WTC11 (cell line): Measurements from ENCODE around the gene ACTR6. TPM values are rescaled to one million over a fixed set of nuclear protein-coding genes. Genes with fewer than 3 reads are reported as not detected.

ENCODE experiments used
- ATAC-seq: fragments of 200-7000 bp; cut with Tn5 transposase; 2 replicates; pipeline ENCODE4 v1.10.0; 2021; ENCODE audit warnings: mild to moderate bottlenecking, moderate library complexity
- CTCF ChIA-PET: fragments of 300-600 bp; sonication (Branson Sonifier 250); formaldehyde crosslinking; loops from one replicate; lab custom pipeline; 2021; ENCODE audit warnings: antibody characterized with exemption; lab: Charles Lee
- POLR2A ChIA-PET: fragments of 350-600 bp; sonication (Branson Sonifier 250); formaldehyde crosslinking; loops from one replicate; lab custom pipeline; 2021; ENCODE audit warnings: antibody characterized with exemption; lab: Charles Lee
- DNase-seq: peaks from one replicate; pipeline ENCODE4 v3.0.0; 2021; ENCODE audit warnings: low spot score
- H3K27ac Mint-ChIP-seq: 2 replicates; pipeline ENCODE4 v1.8.0; 2021; ENCODE audit warnings: mixed read lengths
- H3K27me3 Mint-ChIP-seq: 2 replicates; pipeline ENCODE4 v1.8.0; 2021; ENCODE audit warnings: low read depth, mild to moderate bottlenecking, moderate library complexity, mixed read lengths
- H3K36me3 Mint-ChIP-seq: 2 replicates; pipeline ENCODE4 v1.8.0; 2021; ENCODE audit warnings: mixed read lengths
- H3K4me1 Mint-ChIP-seq: 2 replicates; pipeline ENCODE4 v1.8.0; 2022; ENCODE audit warnings: mixed read lengths
- H3K4me3 Mint-ChIP-seq: 2 replicates; pipeline ENCODE4 v1.8.0; 2021; ENCODE audit warnings: mild to moderate bottlenecking, moderate library complexity, mixed read lengths
- H3K9me3 Mint-ChIP-seq: 2 replicates; pipeline ENCODE4 v1.8.0; 2021; ENCODE audit warnings: mixed read lengths
- CREM ChIP-seq: sonication (generic); formaldehyde crosslinking; IDR thresholded peaks from 2 replicates; pipeline ENCODE4 v1.8.1; 2022; ENCODE audit warnings: mild to moderate bottlenecking, missing genetic modification reagents, moderate library complexity
- ESRRA ChIP-seq: sonication (generic); formaldehyde crosslinking; IDR thresholded peaks from 2 replicates; pipeline ENCODE4 v1.8.1; 2022; ENCODE audit warnings: mild to moderate bottlenecking, missing genetic modification reagents, borderline replicate concordance
- HMGXB4 ChIP-seq: sonication (generic); formaldehyde crosslinking; IDR thresholded peaks from 2 replicates; pipeline ENCODE4 v1.8.1; 2023; ENCODE audit warnings: mild to moderate bottlenecking, moderate library complexity, missing genetic modification reagents
- JUN ChIP-seq: sonication (generic); formaldehyde crosslinking; IDR thresholded peaks from 2 replicates; pipeline ENCODE4 v1.8.0; 2023; ENCODE audit warnings: mild to moderate bottlenecking, missing genetic modification reagents
- MAX ChIP-seq: sonication (generic); formaldehyde crosslinking; IDR thresholded peaks from 2 replicates; pipeline ENCODE4 v1.8.0; 2022; ENCODE audit warnings: mild to moderate bottlenecking, missing genetic modification reagents
- SMAD3 ChIP-seq: sonication (generic); formaldehyde crosslinking; IDR thresholded peaks from 2 replicates; pipeline ENCODE4 v1.8.0; 2022; ENCODE audit warnings: missing genetic modification reagents, mild to moderate bottlenecking, borderline replicate concordance
- SP1 ChIP-seq: sonication (generic); formaldehyde crosslinking; conservative IDR thresholded peaks from 2 replicates; pipeline ENCODE4 v1.8.1; 2022; ENCODE audit warnings: missing genetic modification reagents
- TEAD4 ChIP-seq: sonication (generic); formaldehyde crosslinking; IDR thresholded peaks from 2 replicates; pipeline ENCODE4 v1.8.0; 2022; ENCODE audit warnings: mild to moderate bottlenecking, missing genetic modification reagents
- USF1 ChIP-seq: sonication (generic); formaldehyde crosslinking; IDR thresholded peaks from 2 replicates; pipeline ENCODE4 v1.8.0; 2022; ENCODE audit warnings: mild to moderate bottlenecking, missing genetic modification reagents
- USF2 ChIP-seq: sonication (generic); formaldehyde crosslinking; IDR thresholded peaks from 2 replicates; pipeline ENCODE4 v1.8.1; 2023; ENCODE audit warnings: mild to moderate bottlenecking, missing genetic modification reagents, moderate library complexity
- ZBTB43 ChIP-seq: sonication (generic); formaldehyde crosslinking; IDR thresholded peaks from 2 replicates; pipeline ENCODE4 v1.8.1; 2023; ENCODE audit warnings: mild to moderate bottlenecking, missing genetic modification reagents
- ZNF219 ChIP-seq: sonication (generic); formaldehyde crosslinking; IDR thresholded peaks from 2 replicates; pipeline ENCODE4 v1.8.0; 2023; ENCODE audit warnings: missing genetic modification reagents, mild to moderate bottlenecking, borderline replicate concordance
- ZNF396 ChIP-seq: fragments of 250-450 bp; sonication (Bioruptor Pico); IDR thresholded peaks from 2 replicates; pipeline ENCODE4 v1.8.0; 2021; ENCODE audit warnings: mild to moderate bottlenecking, moderate library complexity, borderline replicate concordance
- ZNF416 ChIP-seq: fragments of 250-450 bp; sonication (Bioruptor Pico); IDR thresholded peaks from 2 replicates; pipeline ENCODE4 v1.9.0; 2021; ENCODE audit warnings: mild to moderate bottlenecking, inconsistent platforms
- total RNA-seq: library from RNA; stranded (reverse); gene quantifications from 3 replicates; pipeline ENCODE4 v1.2.3, GENCODE V29; 2021

The ACTR6 gene
- total RNA-seq, 1 experiment from 2014 or later = 37.6 TPM

- H3K27me3 Mint-ChIP-seq = no peaks in the 10 kb centered on the region
- DNase-seq = peak; percentile 92
- peak within 1 kb of the TSS; percentile 99 for H3K27ac Mint-ChIP-seq
- H3K36me3 Mint-ChIP-seq = no peaks in the 10 kb centered on the region
- no peaks in the 10 kb centered on the region for H3K9me3 Mint-ChIP-seq
- peak within 1 kb of the TSS; percentile 98 for H3K4me3 Mint-ChIP-seq
- TF ChIP-seq MAX (CRISPR knock-in tag) (0 out of 2 replicates have a peak, but pooled peaks have one; percentile 9), JUN (CRISPR knock-in tag) (no peak), SMAD3 (CRISPR knock-in tag) (no peak), USF2 (CRISPR knock-in tag) (peak; percentile 45; the same call in 1 of the 2 replicates), CREM (CRISPR knock-in tag) (peak; percentile 87), HMGXB4 (CRISPR knock-in tag) (peak; percentile 63; the same call in 1 of the 2 replicates), USF1 (CRISPR knock-in tag) (peak; percentile 29; the same call in 1 of the 2 replicates), SP1 (CRISPR knock-in tag) (peak; percentile 73), ZNF416 (CRISPR knock-in tag) (no peak)
- POLR2A ChIA-PET = interaction anchor here (0.5 to 2.5 kb wide), 12 partner anchors 10 to 924 kb away, joined by 3 to 11 read pairs (median 3); partner anchors contain the start of gene ACTR6
- H3K4me1 Mint-ChIP-seq = peaks cover 20% of the 10 kb centered on the region
- peak; percentile 92 for ATAC-seq
- CTCF ChIA-PET = interaction anchor here (0.6 to 2.2 kb wide), 9 partner anchors 12 to 449 kb away, joined by 4 to 9 read pairs (median 4); partner anchors contain the start of genes ACTR6 and GAS2L3
These were observed 66.4 kb downstream of the ACTR6 start, which contains the start of the genes DEPDC4 and SCYL2 for GRCh38 chr12:100266835-100267602. Gene DEPDC4 (minus strand): TSS chr12:100267079. CDS start chr12:100267076, 3 bp downstream. Gene SCYL2 (plus strand): TSS chr12:100267177. CDS start chr12:100282971, 15,794 bp downstream.

- Mint-ChIP-seq H3K36me3 (no peaks in the 10 kb centered on the region), H3K4me1 (peaks cover 20% of the 10 kb centered on the region), H3K4me3 (peak overlapping the region; percentile 98), H3K9me3 (no peaks in the 10 kb centered on the region), H3K27me3 (no peaks in the 10 kb centered on the region), H3K27ac (peak overlapping the region; percentile 60)
- no peak for TF ChIP-seq ZNF219 (CRISPR knock-in tag)
- TF ChIP-seq ZNF396 (CRISPR knock-in tag) = no peak
- TF ChIP-seq TEAD4 (CRISPR knock-in tag) = no peak
- no peak for TF ChIP-seq ESRRA
- no peak for TF ChIP-seq ZBTB43 (CRISPR knock-in tag)
- ATAC-seq (peak; percentile 2), DNase-seq (no peak)
- POLR2A ChIA-PET = interaction anchor here (0.9 to 2.5 kb wide), 4 partner anchors 9 to 287 kb away, joined by 3 to 10 read pairs (median 4); partner anchors contain the start of gene ACTR6
- CTCF ChIA-PET = interaction anchor here (0.6 to 2.2 kb wide), 8 partner anchors 11 to 305 kb away, joined by 4 to 9 read pairs (median 4); partner anchors contain the start of genes ACTR6 and GAS2L3
These were observed 67.1 kb downstream of the ACTR6 start for GRCh38 chr12:100267603-100268281.
